ENCODE data around the gene ATAD3A.
"Not testable (repeated sequence)": the region's sequence is repeated elsewhere in the genome, so short reads cannot be mapped to it uniquely, and the experiment has no call there.

Gene ATAD3A

GRCh38 chr1:1540818-1541628 is 29.1 kb downstream of the ATAD3A start:
- no peak for DNase-seq

- no peak for DNase-seq
These were observed 30.2 kb downstream of the ATAD3A start for GRCh38 chr1:1541956-1542765.

GRCh38 chr1:1542766-1543705 is 31.1 kb downstream of the ATAD3A start:
- DNase-seq, result no peak

GRCh38 chr1:1543706-1544099 is 31.7 kb downstream of the ATAD3A start:
- no peak for DNase-seq

- DNase-seq, result no peak
These were observed 32.6 kb downstream of the ATAD3A start for GRCh38 chr1:1544544-1544943.

- no peak for DNase-seq
These were observed 34.2 kb downstream of the ATAD3A start for GRCh38 chr1:1545946-1546737.

- DNase-seq, result no peak
These were observed 35.0 kb downstream of the ATAD3A start for GRCh38 chr1:1547011-1547410.

- DNase-seq, result no peak
These were observed 35.5 kb downstream of the ATAD3A start for GRCh38 chr1:1547476-1547875.

- DNase-seq, result no peak
These were observed 36.6 kb downstream of the ATAD3A start for GRCh38 chr1:1548591-1548990.

- no peak for DNase-seq
These were observed 38.1 kb downstream of the ATAD3A start for GRCh38 chr1:1550087-1550486.

- DNase-seq, result peak; percentile 23
These were observed 38.9 kb downstream of the ATAD3A start for GRCh38 chr1:1550591-1551432.

- DNase-seq, result no peak
These were observed 39.7 kb downstream of the ATAD3A start for GRCh38 chr1:1551524-1552262.

GRCh38 chr1:1552263-1552639 is 40.3 kb downstream of the ATAD3A start:
- DNase-seq, result no peak

- DNase-seq, result no peak
These were observed 42.0 kb downstream of the ATAD3A start for GRCh38 chr1:1553821-1554494.

- no peak for DNase-seq
These were observed 42.6 kb downstream of the ATAD3A start for GRCh38 chr1:1554550-1554925.

- peak; percentile 55 for DNase-seq
These were observed 43.3 kb downstream of the ATAD3A start for GRCh38 chr1:1554926-1555915.

GRCh38 chr1:1556505-1556904 is 44.5 kb downstream of the ATAD3A start:
- no peak for DNase-seq

GRCh38 chr1:1556961-1557360 is 45.0 kb downstream of the ATAD3A start:
- not testable (repeated sequence) for DNase-seq

- not testable (repeated sequence) for DNase-seq
These were observed 45.7 kb downstream of the ATAD3A start for GRCh38 chr1:1557688-1558087.
